Amniotic epithelial cell (primary cell): ENCODE results near the gene ATOX1.
"Not testable (repeated sequence)": the region's sequence is repeated elsewhere in the genome, so short reads cannot be mapped to it uniquely, and the experiment has no call there.

Source experiments
- DNase-seq: peaks from one replicate; pipeline ENCODE4 v3.0.0-alpha.2; 2010; ENCODE audit warnings: low read depth

The ATOX1 gene, protein sequence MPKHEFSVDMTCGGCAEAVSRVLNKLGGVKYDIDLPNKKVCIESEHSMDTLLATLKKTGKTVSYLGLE

GRCh38 chr5:151758430-151759241, at the start of gene ATOX1:
ATOX1 (minus strand) TSS chr5:151758631; CDS start chr5:151758551, 80 bp downstream.
- peak; percentile 76 for DNase-seq

- peak; percentile 96 for DNase-seq
Measured at GRCh38 chr5:151805414-151806223, 47.2 kb upstream of the ATOX1 start.

- peak; percentile 45 for DNase-seq
Measured at GRCh38 chr5:151800532-151800931, 42.1 kb upstream of the ATOX1 start.

DNA sequence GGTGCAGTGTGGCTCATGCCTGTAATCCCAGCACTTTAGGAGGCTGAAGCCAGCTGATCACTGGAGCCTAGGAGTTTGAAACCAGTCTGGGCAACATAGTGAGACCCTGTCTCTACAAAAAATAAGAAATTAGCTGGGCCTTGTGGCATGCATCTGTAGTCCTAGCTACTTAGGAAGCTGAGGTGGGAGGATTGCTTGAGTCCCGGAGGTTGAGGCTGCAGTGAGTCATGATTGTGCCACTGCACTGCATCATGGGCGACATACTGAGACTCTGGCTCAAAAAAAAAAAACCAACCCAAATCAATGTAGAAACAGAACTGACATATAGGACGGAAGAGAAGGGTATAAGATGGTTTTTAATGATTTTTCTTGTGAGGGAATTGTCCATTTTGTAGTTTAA, 41.0 kb upstream of the ATOX1 start:
- DNase-seq: peak; percentile 46

GRCh38 chr5:151798674-151799073, 40.2 kb upstream of the ATOX1 start:
- no peak for DNase-seq

GRCh38 chr5:151795426-151795825, 37.0 kb upstream of the ATOX1 start:
- DNase-seq: no peak

DNA sequence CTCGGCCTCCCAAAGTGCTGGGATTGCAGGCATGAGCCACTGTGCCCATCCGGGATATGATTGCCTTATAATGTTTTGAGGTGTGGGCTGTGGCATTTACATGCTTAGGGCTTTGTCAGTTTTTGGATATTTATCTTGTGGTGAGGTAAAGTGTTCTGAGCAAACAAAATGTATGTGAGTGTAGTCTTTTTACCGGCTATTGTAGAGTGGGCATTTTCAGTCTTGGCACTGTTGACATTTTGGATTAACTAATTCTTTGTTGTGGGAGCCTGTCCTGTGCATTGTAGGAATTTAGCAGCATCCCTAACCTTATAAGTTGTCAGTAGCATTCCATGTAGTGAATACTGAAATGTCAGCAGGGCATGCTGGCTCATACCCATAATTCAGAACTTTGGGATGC, 34.9 kb upstream of the ATOX1 start:
- DNase-seq: no peak

- DNase-seq: no peak
Measured at GRCh38 chr5:151787817-151788216, 29.4 kb upstream of the ATOX1 start.

DNA sequence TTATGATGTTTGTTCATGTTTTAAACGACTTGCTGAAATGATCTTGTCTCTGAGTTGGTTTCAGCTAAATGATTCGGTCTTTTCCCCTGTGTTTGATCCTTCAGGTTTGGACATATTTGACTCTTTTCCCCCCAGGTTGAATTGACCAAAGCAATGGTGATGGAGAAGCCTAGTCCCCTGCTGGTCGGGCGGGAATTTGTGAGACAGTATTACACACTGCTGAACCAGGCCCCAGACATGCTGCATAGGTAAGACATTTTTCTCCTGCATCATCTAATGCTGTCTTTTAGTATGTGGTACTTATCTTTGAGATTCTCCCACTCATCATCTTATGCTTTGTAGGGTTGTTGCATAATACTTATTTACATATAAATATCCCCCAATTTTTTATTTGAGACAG, 28.0 kb upstream of the ATOX1 start:
- DNase-seq: no peak

DNA sequence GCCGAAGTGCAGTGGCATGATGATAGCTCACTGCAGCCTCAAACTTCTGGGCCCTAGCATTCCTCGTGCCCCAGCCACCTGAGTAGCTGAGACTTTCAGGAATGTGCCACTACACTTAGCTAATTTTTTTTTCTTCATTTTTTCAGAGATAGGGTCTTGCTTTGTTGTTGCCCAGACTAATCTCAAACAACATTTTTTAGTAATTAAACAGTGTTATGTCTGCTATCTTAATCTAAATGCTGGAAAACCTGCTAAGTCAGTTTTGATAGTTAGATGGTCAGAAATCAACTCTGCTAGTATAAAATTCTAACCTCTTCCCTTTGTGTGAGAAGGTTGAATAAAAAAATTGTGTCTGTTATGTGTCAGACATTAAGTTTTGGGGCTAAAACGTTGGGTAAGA, 25.7 kb upstream of the ATOX1 start:
- no peak for DNase-seq

- DNase-seq: not testable (repeated sequence)
Measured at GRCh38 chr5:151783664-151784063, 25.2 kb upstream of the ATOX1 start.

GRCh38 chr5:151781201-151781600, 22.8 kb upstream of the ATOX1 start:
- peak; percentile 49 for DNase-seq

GRCh38 chr5:151780348-151780747, 21.9 kb upstream of the ATOX1 start:
- DNase-seq: no peak

DNA sequence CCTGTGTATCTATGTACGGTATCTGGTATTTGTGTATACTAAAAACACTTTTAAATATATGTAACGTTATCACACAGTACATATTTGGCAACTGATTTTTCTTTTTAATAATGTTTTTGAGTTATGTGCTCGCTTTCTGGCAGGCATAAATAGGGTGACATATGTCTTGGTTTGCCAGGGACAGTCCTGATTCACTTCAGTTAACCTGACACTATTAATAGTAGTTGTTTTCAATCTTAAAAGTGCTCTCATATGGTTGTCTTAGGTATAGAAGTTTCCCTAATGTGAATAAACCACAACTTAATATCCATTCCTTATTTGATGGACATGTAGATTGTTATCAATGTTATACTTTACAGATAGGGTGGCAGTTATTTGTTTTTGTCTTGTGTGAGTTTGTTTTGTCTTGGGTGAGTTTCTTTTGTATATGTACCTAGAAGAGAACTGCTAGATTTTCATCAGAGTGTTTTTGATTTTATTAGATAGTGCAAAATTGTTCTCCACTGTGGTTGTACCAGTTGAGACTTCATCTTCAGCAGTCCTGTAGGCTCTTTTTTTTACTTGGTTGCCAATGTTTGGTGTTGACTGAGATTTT, 21.2 kb upstream of the ATOX1 start:
- no peak for DNase-seq

DNA sequence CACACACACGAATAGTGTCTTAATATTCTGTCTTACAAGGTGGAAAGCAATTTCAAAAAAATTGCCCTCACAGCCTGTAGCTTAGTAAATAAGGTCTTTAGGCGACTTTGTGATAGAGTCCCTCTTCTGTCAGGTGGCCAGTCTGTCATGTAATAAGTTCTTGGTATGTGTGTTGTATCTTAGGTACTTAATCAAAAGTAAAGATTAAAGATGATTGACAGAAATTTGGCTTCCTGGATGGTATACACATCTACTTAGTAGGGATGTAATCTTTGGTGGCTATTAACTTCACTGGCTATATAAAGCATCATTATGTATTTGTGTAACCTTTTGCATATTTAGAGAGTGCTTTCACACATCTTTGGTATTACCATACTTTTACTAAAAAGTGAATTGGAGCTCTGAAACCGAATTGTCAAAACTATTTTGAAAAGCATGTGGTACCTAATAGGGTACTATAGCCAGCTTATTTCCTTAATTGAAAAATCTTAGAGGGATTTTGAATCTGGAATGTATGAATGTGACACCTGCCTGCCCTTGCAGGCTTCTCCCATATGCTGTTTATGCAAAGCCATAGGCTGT, 16.7 kb upstream of the ATOX1 start:
- no peak for DNase-seq

DNA sequence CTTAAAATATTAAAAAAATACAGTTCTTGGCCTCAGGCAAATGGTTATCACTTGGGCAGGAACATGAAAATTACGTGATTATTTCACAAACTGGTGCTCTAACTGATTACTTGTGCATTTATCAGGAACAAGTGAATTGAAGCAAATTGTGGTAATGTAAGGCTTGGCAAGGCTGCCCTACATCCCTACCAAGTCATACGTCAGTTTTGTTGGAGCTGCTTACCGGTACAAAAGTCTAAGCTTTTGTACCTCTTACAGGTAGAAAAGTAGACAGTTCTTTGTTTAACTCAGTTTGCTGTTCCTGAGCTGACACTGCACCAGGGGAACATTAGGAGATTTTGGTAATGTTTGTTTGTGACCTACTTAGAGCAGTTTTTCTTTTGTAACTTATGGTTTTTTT, 15.5 kb upstream of the ATOX1 start:
- no peak for DNase-seq

DNA sequence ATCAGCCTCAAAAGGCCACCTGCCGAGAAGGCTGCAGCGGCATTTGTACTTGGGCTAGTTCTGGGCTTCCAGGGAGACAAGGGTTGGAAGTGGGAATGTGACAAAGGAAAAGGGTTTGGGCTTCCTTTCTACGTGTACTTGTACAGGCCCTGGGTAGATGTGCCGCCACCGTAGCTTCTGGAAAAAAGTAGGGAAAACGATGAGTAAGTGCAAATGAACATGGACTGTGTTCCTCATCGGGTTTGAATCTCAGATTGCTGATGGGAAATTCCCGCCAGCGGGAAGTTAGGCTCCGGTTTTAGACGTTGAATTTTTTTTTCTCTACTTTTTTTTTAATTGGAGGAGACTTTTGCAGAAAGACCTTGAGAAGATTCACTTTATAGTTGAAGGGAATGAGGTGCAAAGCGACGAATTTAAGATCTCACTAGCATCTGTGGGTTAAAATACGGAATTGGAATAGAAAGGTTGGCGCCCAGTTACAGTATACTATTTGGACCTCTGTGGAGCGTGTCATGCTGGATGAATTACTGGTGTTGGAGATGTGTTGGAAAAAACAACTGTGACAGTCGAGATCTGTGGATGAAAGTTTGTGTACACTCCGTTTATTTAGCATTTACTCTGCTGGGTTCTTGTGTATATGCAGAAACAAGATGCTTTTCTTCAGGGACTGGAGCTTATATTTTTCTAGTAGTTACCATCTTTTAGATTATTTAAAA, 14.6 kb upstream of the ATOX1 start:
- DNase-seq: peak; percentile 40

GRCh38 chr5:151772029-151772845, 13.8 kb upstream of the ATOX1 start:
- DNase-seq: no peak

GRCh38 chr5:151771259-151772028, 13.0 kb upstream of the ATOX1 start, which contains the start of gene G3BP1:
G3BP1 (plus strand) TSS chr5:151771954; CDS start chr5:151786621, 14,667 bp downstream.
- DNase-seq: peak; percentile 100
